ENCODE measurements around the gene JADE1.

Gene JADE1

DNA sequence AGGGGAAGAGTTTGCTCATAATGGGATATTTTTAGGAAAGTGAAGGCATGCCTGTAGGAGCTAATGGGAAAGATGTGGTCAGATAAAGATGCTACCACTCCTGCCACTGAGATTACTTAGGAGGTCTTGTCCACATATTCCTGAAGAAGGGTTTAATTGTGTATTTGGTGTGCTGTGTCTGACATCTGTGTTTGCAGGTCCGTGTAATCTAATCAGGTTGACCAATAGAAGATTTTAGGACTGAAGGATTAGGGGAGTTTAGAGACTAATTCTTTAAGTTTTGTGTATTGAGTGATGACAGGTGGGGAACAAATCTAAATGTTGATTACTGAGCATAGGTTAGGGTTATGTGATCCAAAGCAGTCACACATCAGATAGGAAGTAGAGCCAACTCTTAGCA lies 57.2 kb downstream of the JADE1 start:
- TF ChIP-seq RARB (CRISPR knock-in tag; IDR thresholded peaks at IDR 0.05): no peak
- no peak for TF ChIP-seq OSR1 (CRISPR knock-in tag; IDR thresholded peaks at IDR 0.05)
- TF ChIP-seq ESRRG (CRISPR knock-in tag; IDR thresholded peaks at IDR 0.05): no peak
- no peak for TF ChIP-seq ZFP30 (CRISPR knock-in tag; IDR thresholded peaks at IDR 0.05)
- TF ChIP-seq ZNF70 (CRISPR knock-in tag; IDR thresholded peaks at IDR 0.05): no peak
- TF ChIP-seq, protein P1, sequence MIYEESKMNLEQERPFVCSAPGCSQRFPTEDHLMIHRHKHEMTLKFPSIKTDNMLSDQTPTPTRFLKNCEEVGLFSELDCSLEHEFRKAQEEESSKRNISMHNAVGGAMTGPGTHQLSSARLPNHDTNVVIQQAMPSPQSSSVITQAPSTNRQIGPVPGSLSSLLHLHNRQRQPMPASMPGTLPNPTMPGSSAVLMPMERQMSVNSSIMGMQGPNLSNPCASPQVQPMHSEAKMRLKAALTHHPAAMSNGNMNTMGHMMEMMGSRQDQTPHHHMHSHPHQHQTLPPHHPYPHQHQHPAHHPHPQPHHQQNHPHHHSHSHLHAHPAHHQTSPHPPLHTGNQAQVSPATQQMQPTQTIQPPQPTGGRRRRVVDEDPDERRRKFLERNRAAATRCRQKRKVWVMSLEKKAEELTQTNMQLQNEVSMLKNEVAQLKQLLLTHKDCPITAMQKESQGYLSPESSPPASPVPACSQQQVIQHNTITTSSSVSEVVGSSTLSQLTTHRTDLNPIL (CRISPR knock-in tag; IDR thresholded peaks at IDR 0.05; ENCODE audit: low read depth): no peak
- TF ChIP-seq, protein P2, sequence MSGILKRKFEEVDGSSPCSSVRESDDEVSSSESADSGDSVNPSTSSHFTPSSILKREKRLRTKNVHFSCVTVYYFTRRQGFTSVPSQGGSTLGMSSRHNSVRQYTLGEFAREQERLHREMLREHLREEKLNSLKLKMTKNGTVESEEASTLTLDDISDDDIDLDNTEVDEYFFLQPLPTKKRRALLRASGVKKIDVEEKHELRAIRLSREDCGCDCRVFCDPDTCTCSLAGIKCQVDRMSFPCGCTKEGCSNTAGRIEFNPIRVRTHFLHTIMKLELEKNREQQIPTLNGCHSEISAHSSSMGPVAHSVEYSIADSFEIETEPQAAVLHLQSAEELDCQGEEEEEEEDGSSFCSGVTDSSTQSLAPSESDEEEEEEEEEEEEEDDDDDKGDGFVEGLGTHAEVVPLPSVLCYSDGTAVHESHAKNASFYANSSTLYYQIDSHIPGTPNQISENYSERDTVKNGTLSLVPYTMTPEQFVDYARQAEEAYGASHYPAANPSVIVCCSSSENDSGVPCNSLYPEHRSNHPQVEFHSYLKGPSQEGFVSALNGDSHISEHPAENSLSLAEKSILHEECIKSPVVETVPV (CRISPR knock-in tag; IDR thresholded peaks at IDR 0.05): no peak
- no peak for TF ChIP-seq ISL1 (CRISPR knock-in tag; IDR thresholded peaks at IDR 0.05)
- no peak for TF ChIP-seq BACH2 (CRISPR knock-in tag; IDR thresholded peaks at IDR 0.05; ENCODE audit: borderline replicate concordance)
- TF ChIP-seq TCF4 (CRISPR knock-in tag; IDR thresholded peaks at IDR 0.05; ENCODE audit: borderline replicate concordance): no peak
- TF ChIP-seq ZC3H10 (CRISPR knock-in tag; IDR thresholded peaks at IDR 0.05): no peak
- TF ChIP-seq, protein P3, sequence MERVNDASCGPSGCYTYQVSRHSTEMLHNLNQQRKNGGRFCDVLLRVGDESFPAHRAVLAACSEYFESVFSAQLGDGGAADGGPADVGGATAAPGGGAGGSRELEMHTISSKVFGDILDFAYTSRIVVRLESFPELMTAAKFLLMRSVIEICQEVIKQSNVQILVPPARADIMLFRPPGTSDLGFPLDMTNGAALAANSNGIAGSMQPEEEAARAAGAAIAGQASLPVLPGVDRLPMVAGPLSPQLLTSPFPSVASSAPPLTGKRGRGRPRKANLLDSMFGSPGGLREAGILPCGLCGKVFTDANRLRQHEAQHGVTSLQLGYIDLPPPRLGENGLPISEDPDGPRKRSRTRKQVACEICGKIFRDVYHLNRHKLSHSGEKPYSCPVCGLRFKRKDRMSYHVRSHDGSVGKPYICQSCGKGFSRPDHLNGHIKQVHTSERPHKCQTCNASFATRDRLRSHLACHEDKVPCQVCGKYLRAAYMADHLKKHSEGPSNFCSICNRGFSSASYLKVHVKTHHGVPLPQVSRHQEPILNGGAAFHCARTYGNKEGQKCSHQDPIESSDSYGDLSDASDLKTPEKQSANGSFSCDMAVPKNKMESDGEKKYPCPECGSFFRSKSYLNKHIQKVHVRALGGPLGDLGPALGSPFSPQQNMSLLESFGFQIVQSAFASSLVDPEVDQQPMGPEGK (CRISPR knock-in tag; IDR thresholded peaks at IDR 0.05; ENCODE audit: borderline replicate concordance): no peak
- TF ChIP-seq ZNF8 (CRISPR knock-in tag; IDR thresholded peaks at IDR 0.05): no peak
- TF ChIP-seq, protein P4, sequence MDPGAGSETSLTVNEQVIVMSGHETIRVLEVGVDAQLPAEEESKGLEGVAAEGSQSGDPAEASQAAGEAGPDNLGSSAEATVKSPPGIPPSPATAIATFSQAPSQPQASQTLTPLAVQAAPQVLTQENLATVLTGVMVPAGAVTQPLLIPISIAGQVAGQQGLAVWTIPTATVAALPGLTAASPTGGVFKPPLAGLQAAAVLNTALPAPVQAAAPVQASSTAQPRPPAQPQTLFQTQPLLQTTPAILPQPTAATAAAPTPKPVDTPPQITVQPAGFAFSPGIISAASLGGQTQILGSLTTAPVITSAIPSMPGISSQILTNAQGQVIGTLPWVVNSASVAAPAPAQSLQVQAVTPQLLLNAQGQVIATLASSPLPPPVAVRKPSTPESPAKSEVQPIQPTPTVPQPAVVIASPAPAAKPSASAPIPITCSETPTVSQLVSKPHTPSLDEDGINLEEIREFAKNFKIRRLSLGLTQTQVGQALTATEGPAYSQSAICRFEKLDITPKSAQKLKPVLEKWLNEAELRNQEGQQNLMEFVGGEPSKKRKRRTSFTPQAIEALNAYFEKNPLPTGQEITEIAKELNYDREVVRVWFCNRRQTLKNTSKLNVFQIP (CRISPR knock-in tag; IDR thresholded peaks at IDR 0.05; ENCODE audit: borderline replicate concordance, low read depth): no peak
- TF ChIP-seq CSDC2 (CRISPR knock-in tag; IDR thresholded peaks at IDR 0.05): no peak
- TF ChIP-seq, protein P5, sequence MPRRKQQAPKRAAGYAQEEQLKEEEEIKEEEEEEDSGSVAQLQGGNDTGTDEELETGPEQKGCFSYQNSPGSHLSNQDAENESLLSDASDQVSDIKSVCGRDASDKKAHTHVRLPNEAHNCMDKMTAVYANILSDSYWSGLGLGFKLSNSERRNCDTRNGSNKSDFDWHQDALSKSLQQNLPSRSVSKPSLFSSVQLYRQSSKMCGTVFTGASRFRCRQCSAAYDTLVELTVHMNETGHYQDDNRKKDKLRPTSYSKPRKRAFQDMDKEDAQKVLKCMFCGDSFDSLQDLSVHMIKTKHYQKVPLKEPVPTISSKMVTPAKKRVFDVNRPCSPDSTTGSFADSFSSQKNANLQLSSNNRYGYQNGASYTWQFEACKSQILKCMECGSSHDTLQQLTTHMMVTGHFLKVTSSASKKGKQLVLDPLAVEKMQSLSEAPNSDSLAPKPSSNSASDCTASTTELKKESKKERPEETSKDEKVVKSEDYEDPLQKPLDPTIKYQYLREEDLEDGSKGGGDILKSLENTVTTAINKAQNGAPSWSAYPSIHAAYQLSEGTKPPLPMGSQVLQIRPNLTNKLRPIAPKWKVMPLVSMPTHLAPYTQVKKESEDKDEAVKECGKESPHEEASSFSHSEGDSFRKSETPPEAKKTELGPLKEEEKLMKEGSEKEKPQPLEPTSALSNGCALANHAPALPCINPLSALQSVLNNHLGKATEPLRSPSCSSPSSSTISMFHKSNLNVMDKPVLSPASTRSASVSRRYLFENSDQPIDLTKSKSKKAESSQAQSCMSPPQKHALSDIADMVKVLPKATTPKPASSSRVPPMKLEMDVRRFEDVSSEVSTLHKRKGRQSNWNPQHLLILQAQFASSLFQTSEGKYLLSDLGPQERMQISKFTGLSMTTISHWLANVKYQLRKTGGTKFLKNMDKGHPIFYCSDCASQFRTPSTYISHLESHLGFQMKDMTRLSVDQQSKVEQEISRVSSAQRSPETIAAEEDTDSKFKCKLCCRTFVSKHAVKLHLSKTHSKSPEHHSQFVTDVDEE (CRISPR knock-in tag; IDR thresholded peaks at IDR 0.05): no peak
- ATAC-seq: no peak

DNA sequence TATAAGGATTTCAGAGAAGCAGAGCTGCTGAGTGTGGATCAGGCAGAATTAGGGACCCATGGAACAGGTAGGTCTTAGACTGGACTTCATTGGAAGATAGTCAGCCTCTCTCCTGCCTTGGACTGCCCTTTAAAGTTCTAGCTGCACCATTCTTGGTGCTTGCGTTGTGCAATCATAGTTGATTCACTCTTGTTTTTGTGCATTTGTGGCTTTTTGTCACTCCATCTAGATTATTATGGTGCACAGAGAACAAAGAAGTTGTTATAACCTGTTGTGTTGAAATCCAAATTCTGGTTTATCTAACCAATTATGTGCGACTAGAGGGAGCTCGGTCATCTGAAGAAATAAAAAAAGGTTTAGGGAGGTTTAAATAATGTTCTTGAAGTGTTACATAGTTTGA lies 59.3 kb downstream of the JADE1 start:
- TF ChIP-seq, protein P1 (CRISPR knock-in tag; IDR thresholded peaks at IDR 0.05; ENCODE audit: low read depth): no peak
- TF ChIP-seq TCF4 (CRISPR knock-in tag; IDR thresholded peaks at IDR 0.05; ENCODE audit: borderline replicate concordance) (no peak), ZNF8 (CRISPR knock-in tag; IDR thresholded peaks at IDR 0.05) (no peak), ARNTL (CRISPR knock-in tag; IDR thresholded peaks at IDR 0.05; ENCODE audit: borderline replicate concordance, low read depth) (no peak), ZC3H10 (CRISPR knock-in tag; IDR thresholded peaks at IDR 0.05) (no peak), RARB (CRISPR knock-in tag; IDR thresholded peaks at IDR 0.05) (no peak), GLIS3 (CRISPR knock-in tag; IDR thresholded peaks at IDR 0.05) (no peak), TOX (CRISPR knock-in tag; IDR thresholded peaks at IDR 0.05; ENCODE audit: borderline replicate concordance) (no peak), ZNF70 (CRISPR knock-in tag; IDR thresholded peaks at IDR 0.05) (no peak), CSDC2 (CRISPR knock-in tag; IDR thresholded peaks at IDR 0.05) (no peak), BACH2 (CRISPR knock-in tag; IDR thresholded peaks at IDR 0.05; ENCODE audit: borderline replicate concordance) (no peak), PPARA (CRISPR knock-in tag; IDR thresholded peaks at IDR 0.05; ENCODE audit: borderline replicate concordance) (no peak), ISL1 (CRISPR knock-in tag; IDR thresholded peaks at IDR 0.05) (no peak)
- TF ChIP-seq, protein P4 (CRISPR knock-in tag; IDR thresholded peaks at IDR 0.05; ENCODE audit: borderline replicate concordance, low read depth): no peak
- TF ChIP-seq, protein P2 (CRISPR knock-in tag; IDR thresholded peaks at IDR 0.05): no peak
- TF ChIP-seq, protein P3 (CRISPR knock-in tag; IDR thresholded peaks at IDR 0.05; ENCODE audit: borderline replicate concordance): no peak
- ATAC-seq: no peak
